ENCODE data around the gene PAX5. TPM values are rescaled to one million over a fixed set of nuclear protein-coding genes. Genes with fewer than 3 reads are reported as not detected.
"Not testable (repeated sequence)": the region's sequence is repeated elsewhere in the genome, so short reads cannot be mapped to it uniquely, and the experiment has no call there.

The PAX5 gene
- total RNA-seq, 1 donor from 2014 or later, result 24.3 TPM

- H3K27me3 Mint-ChIP-seq (ENCODE audit: unreplicated experiment), result peaks cover 4% of the 10 kb centered on the region
Measured at GRCh38 chr9:36874261-36874660, 159.8 kb downstream of the PAX5 start.

GRCh38 chr9:36873247-36873875 lies 160.7 kb downstream of the PAX5 start:
- peaks cover 12% of the 10 kb centered on the region for H3K9me3 Mint-ChIP-seq (ENCODE audit: unreplicated experiment)
- H3K27me3 Mint-ChIP-seq (ENCODE audit: unreplicated experiment), result peaks cover 3% of the 10 kb centered on the region
- peak; percentile 95 for TF ChIP-seq CTCF (IDR thresholded peaks at IDR 0.05; ENCODE audit: partially characterized antibody, unreplicated experiment)
- H3K4me3 Mint-ChIP-seq (ENCODE audit: unreplicated experiment), result no peak overlapping the region
- H3K36me3 Mint-ChIP-seq (ENCODE audit: unreplicated experiment), result peaks cover 4% of the 10 kb centered on the region
- peaks cover 8% of the 10 kb centered on the region for H3K4me1 Mint-ChIP-seq (ENCODE audit: low read depth, unreplicated experiment)
- DNase-seq, result peak; percentile 71
- no peak overlapping the region for H3K27ac Mint-ChIP-seq (ENCODE audit: unreplicated experiment)

More at GRCh38 chr9:36874261-36874660, 159.8 kb downstream of the PAX5 start:
- Mint-ChIP-seq H3K27ac (ENCODE audit: unreplicated experiment) (no peak overlapping the region), H3K36me3 (ENCODE audit: unreplicated experiment) (peaks cover 4% of the 10 kb centered on the region), H3K9me3 (ENCODE audit: unreplicated experiment) (peaks cover 12% of the 10 kb centered on the region), H3K4me3 (ENCODE audit: unreplicated experiment) (no peak overlapping the region), H3K4me1 (ENCODE audit: low read depth, unreplicated experiment) (peaks cover 7% of the 10 kb centered on the region)
- no peak for DNase-seq
- TF ChIP-seq CTCF (IDR thresholded peaks at IDR 0.05; ENCODE audit: partially characterized antibody, unreplicated experiment), result no peak

GRCh38 chr9:36872641-36873040 lies 161.4 kb downstream of the PAX5 start:
- no peak for DNase-seq
- Mint-ChIP-seq H3K4me3 (ENCODE audit: unreplicated experiment) (peak overlapping the region; percentile 38), H3K4me1 (ENCODE audit: low read depth, unreplicated experiment) (peaks cover 15% of the 10 kb centered on the region), H3K9me3 (ENCODE audit: unreplicated experiment) (peaks cover 11% of the 10 kb centered on the region), H3K27ac (ENCODE audit: unreplicated experiment) (no peak overlapping the region), H3K27me3 (ENCODE audit: unreplicated experiment) (peaks cover 2% of the 10 kb centered on the region), H3K36me3 (ENCODE audit: unreplicated experiment) (peaks cover 4% of the 10 kb centered on the region)
- TF ChIP-seq CTCF (IDR thresholded peaks at IDR 0.05; ENCODE audit: partially characterized antibody, unreplicated experiment), result no peak

GRCh38 chr9:36871606-36872005 lies 162.5 kb downstream of the PAX5 start:
- Mint-ChIP-seq H3K27me3 (ENCODE audit: unreplicated experiment) (peaks cover 2% of the 10 kb centered on the region), H3K4me1 (ENCODE audit: low read depth, unreplicated experiment) (peaks cover 18% of the 10 kb centered on the region), H3K36me3 (ENCODE audit: unreplicated experiment) (peaks cover 4% of the 10 kb centered on the region), H3K4me3 (ENCODE audit: unreplicated experiment) (no peak overlapping the region), H3K27ac (ENCODE audit: unreplicated experiment) (no peak overlapping the region), H3K9me3 (ENCODE audit: unreplicated experiment) (peaks cover 12% of the 10 kb centered on the region)
- TF ChIP-seq CTCF (IDR thresholded peaks at IDR 0.05; ENCODE audit: partially characterized antibody, unreplicated experiment), result no peak
- DNase-seq, result no peak

- H3K36me3 Mint-ChIP-seq (ENCODE audit: unreplicated experiment), result peaks cover 4% of the 10 kb centered on the region
- peaks cover 12% of the 10 kb centered on the region for H3K9me3 Mint-ChIP-seq (ENCODE audit: unreplicated experiment)
- H3K4me3 Mint-ChIP-seq (ENCODE audit: unreplicated experiment), result no peak overlapping the region
Measured at GRCh38 chr9:36870960-36871359, 163.1 kb downstream of the PAX5 start.

GRCh38 chr9:36869605-36870004 lies 164.5 kb downstream of the PAX5 start:
- H3K27ac Mint-ChIP-seq (ENCODE audit: unreplicated experiment); H3K27me3 Mint-ChIP-seq (ENCODE audit: unreplicated experiment); DNase-seq; H3K9me3 Mint-ChIP-seq (ENCODE audit: unreplicated experiment); H3K4me3 Mint-ChIP-seq (ENCODE audit: unreplicated experiment); H3K36me3 Mint-ChIP-seq (ENCODE audit: unreplicated experiment): not testable (repeated sequence)
- peaks cover 30% of the 10 kb centered on the region for H3K4me1 Mint-ChIP-seq (ENCODE audit: low read depth, unreplicated experiment)

More at GRCh38 chr9:36870960-36871359, 163.1 kb downstream of the PAX5 start:
- Mint-ChIP-seq H3K4me1 (ENCODE audit: low read depth, unreplicated experiment) (peaks cover 19% of the 10 kb centered on the region), H3K27ac (ENCODE audit: unreplicated experiment) (no peak overlapping the region), H3K27me3 (ENCODE audit: unreplicated experiment) (peaks cover 6% of the 10 kb centered on the region)
- no peak for DNase-seq
- no peak for TF ChIP-seq CTCF (IDR thresholded peaks at IDR 0.05; ENCODE audit: partially characterized antibody, unreplicated experiment)
